HTERT RPE-1 (cell line): ENCODE measurements around the gene DGCR6.
"Not testable (repeated sequence)": the region's sequence is repeated elsewhere in the genome, so short reads cannot be mapped to it uniquely, and the experiment has no call there.

ENCODE experiments used
- in situ Hi-C: fragments of 300-500 bp; cut with MboI; formaldehyde crosslinking; loops from 4 replicates; pipeline ENCODE4 v1.14.3; 2020; ENCODE audit warnings: low sequenced_read_pairs

Gene DGCR6

DNA sequence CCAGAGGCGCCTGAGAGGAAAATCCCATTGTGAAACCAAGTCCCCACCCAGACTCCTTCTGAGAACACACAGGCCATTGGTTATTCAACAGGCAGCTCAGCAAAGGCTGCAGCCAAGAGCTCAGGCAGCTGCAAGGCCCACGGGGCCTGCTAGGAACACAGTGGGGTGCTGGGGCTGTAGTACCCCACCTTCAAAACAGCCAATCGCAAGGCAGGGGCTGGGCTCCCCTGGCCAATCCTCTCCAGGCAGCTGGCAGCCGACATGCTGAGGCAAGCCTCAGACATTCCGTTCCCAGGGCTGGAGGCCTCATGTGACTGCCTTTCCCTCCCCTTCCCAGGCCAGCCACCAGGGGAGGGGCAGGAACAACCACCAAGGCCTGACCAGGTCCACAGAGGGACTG is 23.3 kb downstream of the DGCR6 start:
- in situ Hi-C loops, result no loop called here

DNA sequence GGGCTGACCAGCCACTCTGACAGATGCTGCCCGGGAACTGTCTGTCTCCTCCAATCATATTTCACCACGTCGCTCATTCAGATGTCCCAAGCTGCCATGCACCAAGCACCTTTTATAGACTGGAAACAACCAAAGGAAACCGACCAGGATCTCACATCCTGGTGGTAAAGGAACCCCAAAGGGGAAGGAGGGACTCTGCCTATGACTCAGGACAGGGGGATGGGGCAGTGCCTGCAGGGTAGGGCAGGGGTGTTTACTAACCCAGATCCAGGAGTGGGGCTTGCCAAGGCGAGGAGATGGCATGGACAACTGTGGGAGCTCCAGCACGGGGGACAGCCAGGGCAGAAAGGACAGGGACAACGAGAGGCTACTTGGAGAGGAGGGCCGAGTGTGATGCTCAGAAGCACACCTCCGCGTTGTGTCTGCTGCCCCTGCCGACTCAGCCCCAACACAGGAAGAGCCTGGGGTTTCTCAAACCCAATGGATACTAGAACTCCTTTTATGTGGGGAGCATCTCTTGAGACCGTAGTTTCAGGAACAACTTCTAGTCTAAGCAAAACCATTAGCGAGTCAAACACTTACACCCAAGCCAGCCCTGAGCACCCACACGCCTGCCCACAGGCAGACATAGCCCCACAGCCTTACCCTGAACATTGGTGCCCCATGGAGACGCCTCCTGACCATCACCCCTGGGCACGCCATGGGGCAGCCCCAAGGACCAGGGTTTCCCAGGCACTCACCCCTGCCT is 26.0 kb downstream of the DGCR6 start:
- in situ Hi-C loops, result no loop called here

DNA sequence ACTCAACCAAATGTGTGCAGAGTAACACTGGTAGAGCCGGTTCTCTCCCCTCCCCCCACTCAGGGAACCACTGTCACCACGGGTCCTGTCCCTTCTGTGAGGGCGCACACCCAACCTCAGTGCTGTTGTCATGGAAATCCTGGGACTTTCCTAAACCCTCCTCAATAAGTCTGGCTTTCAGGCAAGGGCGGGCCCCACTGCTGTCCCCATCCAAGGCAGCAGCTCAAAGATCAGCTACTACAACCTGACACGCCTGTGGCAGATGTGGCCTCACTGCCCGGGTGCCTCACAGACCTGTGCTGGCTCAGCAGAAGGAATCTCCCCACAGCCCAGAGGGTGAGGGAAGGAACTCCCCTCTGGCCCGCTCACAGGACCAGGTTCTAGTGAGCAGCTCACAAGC is 27.8 kb downstream of the DGCR6 start:
- in situ Hi-C loops, result no loop called here

DNA sequence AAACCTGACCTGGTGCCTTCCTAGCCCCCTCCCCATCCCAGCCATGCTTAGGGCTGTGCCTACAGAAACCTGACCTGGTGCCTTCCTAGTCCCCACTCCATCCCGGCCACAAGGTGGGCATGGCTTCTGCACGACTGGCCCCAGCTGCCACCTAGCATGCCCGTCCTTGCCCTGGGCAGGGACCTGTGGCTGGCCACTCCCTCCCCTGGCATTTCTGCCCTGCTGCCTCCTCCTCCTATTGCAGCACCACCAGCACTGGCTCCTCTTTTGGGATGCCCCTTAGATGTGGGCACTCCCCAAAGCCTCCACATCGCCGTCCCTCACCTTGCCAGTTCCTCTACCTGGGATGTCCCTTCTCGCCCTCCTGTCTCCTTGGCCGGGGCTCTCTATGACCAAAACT is 28.6 kb downstream of the DGCR6 start:
- in situ Hi-C loops, result not testable (repeated sequence)

DNA sequence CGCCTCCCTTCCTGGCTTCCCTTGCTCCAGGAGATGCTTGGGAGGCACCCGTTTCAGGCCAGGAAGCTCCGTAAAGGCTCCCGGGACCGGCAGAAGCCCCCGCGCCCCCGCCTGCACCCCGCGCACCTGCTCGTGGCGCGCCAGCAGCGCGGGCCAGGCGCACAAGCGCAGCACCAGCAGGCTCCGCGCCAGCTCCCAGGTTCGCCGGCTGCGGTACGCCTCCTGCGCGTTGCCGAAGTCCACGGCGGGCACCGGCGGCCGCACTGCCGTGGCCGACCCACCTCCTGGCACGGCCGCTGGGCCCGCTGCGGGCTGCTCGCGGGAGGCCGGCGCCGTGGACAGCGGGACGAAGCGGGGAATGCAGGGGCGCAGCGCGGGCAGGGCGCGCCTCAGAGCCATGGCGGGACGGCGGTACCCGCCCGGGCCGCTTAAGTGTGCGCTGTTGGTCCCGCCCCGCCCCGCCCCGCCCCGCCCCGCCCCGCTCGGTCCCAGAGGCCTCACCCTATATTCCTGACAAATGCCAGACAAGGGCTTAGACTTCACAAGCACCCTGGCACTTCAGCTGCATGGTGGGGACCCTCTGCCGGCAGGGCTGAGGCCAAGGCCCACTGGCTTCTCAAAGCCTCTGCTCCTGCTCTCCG is 29.9 kb downstream of the DGCR6 start, which contains the start of gene PRODH:
TSS of gene PRODH (minus strand) at position 405 of the 641 bp plus-strand sequence. CDS start at position 399, 6 bp downstream.
- in situ Hi-C loops, result no loop called here

DNA sequence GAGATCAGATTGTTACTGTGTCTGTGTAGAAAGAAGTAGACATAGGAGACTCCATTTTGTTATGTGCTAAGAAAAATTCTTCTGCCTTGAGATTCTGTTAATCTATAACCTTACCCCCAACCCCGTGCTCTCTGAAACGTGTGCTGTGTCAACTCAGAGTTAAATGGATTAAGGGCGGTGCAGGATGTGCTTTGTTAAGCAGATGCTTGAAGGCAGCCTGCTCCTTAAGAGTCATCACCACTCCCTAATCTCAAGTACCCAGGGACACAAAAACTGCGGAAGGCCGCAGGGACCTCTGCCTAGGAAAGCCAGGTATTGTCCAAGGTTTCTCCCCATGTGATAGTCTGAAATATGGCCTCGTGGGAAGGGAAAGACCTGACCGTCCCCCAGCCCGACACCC is 32.6 kb downstream of the DGCR6 start:
- in situ Hi-C loops, result not testable (repeated sequence)

DNA sequence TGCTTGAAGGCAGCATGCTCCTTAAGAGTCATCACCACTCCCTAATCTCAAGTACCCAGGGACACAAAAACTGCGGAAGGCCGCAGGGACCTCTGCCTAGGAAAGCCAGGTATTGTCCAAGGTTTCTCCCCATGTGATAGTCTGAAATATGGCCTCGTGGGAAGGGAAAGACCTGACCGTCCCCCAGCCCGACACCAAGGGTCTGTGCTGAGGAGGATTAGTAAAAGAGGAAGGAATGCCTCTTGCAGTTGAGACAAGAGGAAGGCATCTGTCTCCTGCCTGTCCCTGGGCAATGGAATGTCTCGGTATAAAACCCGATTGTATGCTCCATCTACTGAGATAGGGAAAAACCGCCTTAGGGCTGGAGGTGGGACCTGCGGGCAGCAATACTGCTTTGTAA is 41.0 kb downstream of the DGCR6 start:
- in situ Hi-C loops, result not testable (repeated sequence)

DNA sequence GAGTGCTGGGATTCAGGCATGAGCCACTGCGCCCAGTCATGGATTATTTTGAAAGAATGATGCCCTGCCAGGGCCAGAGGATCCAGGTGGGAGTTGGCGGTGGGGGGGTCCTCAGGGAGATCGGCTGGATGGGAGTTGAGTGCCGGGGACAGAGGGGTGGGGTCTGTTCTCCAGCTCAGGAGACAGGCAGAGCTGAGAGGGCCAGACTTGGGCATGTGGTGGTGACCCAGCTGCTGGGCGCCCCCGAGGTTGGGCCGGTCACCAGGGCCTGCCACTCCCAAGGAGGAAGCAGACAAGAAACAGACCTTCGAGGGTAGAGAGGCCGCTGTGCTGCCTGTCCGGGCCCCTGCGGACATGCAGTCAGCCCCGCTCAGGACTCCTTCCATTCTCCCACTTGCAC is 41.8 kb downstream of the DGCR6 start:
- in situ Hi-C loops, result no loop called here

DNA sequence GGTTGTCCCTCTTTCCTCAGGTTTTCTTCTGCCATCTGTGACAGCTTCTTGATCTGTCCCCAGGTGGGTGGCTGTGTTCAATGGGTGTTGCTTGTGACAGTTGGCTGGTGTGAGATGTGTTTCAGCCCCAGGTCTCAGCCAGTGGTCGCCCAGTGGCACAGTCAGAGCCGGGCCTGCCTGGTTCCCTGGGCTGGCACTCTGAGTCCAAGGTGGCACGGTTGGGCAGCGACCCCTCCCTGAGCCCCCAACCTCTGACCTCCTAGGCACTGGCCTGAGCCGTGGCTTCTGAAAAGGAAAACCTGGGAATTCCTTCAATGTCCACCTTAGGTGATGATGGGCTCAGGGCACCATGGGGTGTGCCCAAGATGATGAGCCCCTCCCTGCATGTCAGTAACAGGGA is 44.0 kb downstream of the DGCR6 start:
- in situ Hi-C loops, result no loop called here

DNA sequence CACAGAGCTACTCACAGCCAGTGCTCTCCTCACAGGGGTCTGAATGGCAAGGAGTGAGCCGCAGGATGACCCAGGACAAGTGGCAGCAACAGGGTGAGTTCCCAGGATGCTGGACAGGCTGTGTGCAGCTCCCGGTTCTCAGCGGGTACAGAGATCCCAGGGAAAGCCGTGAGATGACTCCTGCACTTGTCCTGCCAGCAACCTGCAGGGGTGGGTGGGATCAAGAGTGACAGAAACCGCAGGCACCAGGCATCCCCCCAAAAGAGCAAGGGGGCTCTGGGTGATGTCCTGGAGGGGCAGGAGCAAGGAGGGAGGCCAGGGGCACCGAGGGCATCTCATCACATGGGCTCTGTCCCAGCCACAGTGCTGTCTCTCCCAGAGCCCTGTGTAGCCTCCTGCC is 45.9 kb downstream of the DGCR6 start:
- in situ Hi-C loops, result no loop called here

DNA sequence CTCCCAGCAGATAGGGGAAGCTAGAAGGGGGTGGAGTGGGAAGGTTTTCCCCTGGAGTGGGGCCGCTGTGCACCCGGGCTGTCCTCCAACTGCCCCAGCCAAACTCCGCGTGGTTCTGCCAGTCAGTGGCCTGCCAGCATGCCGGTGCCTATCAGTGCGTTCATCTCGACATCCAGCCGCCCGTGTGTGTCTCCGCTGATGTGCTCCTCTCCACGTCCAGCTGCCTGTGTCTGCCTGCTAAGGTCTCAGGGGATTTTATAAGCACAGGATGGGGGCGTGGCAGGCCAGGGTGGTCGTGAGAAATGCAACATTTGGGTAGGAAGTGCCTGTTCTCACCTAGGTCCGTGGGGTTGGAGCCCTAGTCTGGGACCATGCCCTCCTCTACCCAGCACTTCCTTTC is 47.0 kb downstream of the DGCR6 start:
- in situ Hi-C loops, result not testable (repeated sequence)

DNA sequence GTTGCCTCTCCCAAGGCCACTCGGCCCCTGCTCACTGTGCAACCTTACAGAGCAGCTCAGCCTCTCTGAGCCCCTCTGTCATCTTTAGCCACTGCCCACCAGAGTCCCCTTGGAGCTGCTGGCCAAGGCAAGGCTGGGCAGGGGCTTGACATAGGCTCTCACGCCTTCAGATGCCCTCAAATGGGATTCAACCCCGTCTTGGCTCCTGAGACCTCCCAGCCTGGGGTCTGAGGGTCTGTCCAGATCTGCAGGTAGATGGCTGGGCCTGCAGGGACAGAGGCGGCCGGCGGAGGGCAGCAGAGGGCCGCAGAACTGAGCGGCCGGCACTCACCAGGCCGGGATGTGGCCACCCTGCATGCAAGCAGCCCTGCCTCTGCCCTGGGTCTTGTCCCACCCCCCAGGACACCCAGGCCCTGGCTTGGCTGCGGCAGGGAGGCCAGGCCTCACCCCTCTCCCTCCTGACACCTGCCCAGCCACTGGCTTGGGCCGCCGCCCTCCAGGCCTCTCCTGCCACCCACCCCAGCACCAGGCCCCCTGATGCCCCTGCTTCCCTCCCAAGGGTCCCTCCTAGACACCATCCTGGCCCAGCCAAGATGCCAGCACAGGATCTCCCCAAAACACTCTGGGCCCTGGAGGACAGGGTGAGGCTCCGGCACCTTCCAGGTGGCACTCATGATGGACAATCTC is 48.3 kb downstream of the DGCR6 start:
- in situ Hi-C loops, result not testable (repeated sequence)

DNA sequence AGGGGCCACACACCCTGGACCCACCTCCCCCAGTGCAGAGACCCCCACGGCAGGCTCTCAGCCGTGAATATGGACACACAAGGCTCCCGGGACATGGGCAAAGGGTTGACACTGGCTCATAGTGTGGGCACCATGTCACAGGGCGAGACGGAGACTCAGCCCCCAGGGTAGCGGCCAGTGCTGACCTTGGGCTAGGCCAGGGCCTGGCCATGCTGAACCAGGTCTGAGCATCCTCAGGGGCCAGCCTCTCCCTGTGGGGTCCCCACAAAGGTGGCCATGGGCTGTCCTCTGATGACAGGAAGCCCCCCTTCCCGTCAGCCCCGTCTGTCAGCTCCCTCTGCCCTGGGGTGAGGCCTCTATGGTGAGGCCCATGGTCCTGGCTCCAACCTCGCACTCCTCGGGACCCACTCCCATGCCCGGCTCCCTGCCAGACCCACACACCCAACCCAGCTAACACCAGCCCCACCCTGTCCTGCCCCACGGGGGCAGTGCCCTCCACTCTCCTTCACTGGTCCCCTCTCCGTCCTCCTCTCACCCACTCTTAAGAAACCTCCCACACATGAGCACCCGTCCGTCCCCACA is 49.0 kb downstream of the DGCR6 start:
- in situ Hi-C loops, result no loop called here

DNA sequence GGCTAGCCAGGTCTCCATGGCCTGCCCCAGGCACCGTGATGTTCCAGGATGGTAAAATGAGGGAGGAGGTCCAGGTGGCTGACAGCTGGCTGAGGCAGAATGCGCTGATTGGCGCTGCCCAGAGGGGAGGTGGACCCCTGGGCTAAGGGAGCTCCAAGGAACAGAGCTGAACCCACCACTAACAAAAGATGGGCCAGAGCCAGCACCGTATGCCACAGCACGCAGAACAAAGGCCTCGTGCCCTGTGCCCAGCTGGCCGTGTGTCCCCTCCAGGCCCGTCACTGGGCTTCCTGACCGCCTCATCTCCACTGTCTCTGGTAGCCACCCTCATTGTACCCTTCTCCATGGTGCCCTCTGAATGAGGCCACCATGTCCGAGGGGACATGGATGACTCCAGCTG is 49.6 kb downstream of the DGCR6 start:
- in situ Hi-C loops, result no loop called here

DNA sequence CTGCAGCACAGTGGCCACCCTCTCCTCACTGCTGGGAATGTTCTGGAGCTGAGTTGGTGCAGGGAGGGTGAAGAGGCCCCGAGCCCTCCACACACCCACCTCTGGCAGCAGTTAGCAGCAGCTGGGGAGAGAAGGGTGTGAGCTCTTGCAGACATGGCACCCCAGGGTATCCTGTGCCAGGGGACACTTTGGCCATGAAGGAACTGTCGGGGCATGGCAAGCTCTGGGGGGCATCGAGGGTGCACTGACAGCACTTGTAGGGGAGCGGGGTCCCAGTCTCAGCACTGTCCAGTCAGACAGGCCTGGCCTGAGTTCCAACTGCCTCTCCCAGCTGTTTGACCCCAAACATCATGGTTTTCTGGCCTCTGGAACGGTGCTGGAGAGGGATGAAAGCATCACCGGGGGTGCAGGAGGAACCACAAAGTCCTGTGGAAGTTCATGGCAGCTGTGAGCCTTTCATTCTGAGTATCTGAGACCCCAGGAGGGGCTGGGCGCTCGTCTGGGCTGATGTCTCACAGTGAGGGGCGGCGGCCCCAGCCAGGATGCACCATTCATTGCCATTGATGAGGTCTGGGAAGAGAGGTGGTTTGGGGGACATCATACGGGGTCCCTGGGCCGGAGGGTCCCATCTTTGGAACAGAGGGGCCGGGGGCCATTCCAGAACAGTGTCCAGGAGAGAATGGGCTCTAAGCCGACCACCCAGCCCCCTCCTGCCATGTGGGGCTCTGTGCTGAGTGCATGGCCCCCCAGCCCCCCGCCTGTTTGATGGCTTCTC is 50.2 kb downstream of the DGCR6 start:
- in situ Hi-C loops, result not testable (repeated sequence)

DNA sequence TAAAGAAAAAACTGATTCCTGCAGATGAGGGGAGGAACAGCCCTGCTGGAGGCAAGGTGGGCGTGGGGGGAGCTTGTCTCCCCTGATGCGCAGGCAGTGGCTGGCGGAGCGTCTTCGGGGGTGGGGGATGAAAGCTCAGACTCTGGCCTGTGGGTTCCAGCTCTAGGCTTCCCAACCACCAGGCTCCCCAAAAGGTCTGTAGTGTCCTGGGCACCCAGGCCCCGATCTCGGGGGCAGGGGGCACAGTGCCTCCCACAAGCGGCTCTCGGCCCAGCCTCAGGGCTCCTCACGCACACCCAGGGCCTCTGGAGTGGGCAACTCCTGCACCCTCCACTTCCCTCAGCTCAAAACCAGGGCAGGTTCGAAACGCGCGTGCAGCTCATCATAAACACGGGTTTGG is 50.8 kb downstream of the DGCR6 start:
- in situ Hi-C loops, result not testable (repeated sequence)

DNA sequence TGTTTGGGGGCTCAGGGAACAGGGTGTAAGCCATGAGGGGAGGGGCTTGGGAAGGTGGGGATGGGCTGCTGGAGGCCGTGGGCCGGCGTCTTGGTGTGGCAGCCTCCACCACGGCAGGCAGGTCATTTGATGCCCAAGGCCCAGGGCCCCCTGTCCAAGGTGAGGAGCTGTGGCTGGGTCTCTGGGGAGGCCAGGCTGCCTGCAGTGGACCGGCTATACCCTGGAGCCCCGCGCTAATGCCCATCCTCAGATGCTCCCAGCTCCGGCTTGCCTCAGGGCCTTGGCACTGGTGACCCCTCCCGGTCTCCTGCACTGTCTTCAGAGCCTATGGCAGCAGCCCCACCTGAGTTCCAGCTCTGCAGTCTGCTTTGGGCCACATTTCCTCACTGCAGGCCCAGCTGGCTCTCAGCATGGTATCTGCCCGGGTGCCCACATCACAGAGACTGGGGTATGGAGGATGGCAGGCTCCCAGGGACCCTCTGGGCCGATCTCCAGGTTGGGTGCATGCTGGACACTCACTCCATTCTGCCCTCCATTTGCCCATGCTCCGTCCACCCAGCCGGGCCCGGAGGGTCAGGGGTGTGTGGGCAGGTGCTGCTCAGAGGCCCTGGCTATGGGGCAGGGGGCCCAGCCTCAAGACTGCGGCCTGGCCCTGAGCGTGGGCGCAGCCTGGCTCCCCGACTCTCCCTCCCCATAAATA is 51.7 kb downstream of the DGCR6 start:
- in situ Hi-C loops, result not testable (repeated sequence)

DNA sequence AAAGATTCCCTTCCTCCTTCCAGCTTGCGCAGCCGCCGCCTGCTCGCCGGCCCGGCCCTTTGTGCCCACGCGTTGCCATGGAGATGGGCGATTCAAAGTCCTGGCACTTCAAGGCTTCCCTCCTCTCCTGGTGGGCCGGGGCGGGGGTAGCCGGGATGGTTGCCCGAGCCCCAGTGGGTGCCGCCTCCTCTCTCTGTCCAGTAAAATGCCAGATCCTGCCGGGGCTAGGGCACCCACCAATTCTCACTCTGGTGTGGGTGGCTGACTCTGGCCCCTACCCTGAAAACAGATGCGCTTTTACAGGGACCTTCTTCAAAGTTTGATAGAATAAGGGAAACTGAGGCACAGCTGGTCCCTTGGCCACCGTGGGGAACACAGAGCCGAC is 52.2 kb downstream of the DGCR6 start:
- in situ Hi-C loops, result not testable (repeated sequence)

DNA sequence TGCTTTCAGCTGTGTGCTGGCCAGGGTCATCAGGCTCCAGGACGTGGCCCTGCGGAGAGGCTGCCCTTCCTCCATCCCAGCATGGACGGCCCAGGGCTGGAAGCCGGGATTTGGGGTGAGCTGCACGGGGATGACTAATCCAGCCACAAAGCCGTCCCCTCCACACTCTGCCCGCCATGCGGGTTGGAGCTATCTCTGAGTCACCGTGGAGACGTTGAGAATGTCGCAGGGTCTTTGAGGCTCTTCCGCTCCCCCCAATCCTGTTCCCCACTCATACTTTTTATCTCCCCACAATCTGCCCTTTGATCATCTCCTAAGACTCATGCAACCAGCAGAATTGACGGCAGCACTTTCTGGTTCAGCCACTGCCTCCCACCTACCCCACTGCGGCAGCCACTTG is 52.6 kb downstream of the DGCR6 start:
- in situ Hi-C loops, result not testable (repeated sequence)

DNA sequence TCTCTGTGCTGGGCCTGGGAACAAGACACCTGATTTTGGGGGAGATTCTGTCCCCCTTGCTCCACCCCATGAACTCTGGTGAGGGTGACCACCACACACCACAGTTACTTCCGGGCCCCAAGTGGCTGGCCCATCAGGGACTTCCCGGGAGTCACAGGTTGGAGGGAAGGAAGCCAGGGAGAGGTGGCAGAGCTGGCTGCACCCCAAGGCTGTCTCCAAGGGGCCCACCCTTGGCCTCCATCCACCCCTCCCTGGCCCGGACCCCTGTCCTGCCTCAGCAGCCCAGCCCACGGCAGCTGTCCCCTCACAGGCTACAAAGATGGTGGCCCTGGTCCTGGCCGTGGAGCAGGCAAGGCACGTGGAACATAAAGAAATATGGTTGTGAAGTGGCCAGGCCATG is 53.1 kb downstream of the DGCR6 start:
- in situ Hi-C loops, result not testable (repeated sequence)
